ENCODE data around the gene RBMS1.
"Not testable (repeated sequence)": the region's sequence is repeated elsewhere in the genome, so short reads cannot be mapped to it uniquely, and the experiment has no call there.

The RBMS1 gene

GRCh38 chr2:160430001-160430344 lies 63.6 kb downstream of the RBMS1 start:
- DNase-seq = no peak

GRCh38 chr2:160429248-160430000 lies 64.2 kb downstream of the RBMS1 start:
- no peak for DNase-seq

- no peak for DNase-seq
Observed at GRCh38 chr2:160428405-160428763, 65.2 kb downstream of the RBMS1 start.

GRCh38 chr2:160427629-160428404 lies 65.8 kb downstream of the RBMS1 start:
- DNase-seq = peak; percentile 33

GRCh38 chr2:160426604-160427003 lies 67.0 kb downstream of the RBMS1 start:
- DNase-seq = no peak

GRCh38 chr2:160425434-160426151 lies 68.0 kb downstream of the RBMS1 start:
- DNase-seq = no peak

GRCh38 chr2:160423126-160423525 lies 70.5 kb downstream of the RBMS1 start:
- no peak for DNase-seq

- not testable (repeated sequence) for DNase-seq
Observed at GRCh38 chr2:160421646-160422501, 71.7 kb downstream of the RBMS1 start.

GRCh38 chr2:160420711-160421110 lies 72.9 kb downstream of the RBMS1 start:
- no peak for DNase-seq

GRCh38 chr2:160419776-160420505 lies 73.7 kb downstream of the RBMS1 start:
- DNase-seq = no peak

- DNase-seq = no peak
Observed at GRCh38 chr2:160418853-160419252, 74.8 kb downstream of the RBMS1 start.

- DNase-seq = no peak
Observed at GRCh38 chr2:160418398-160418765, 75.2 kb downstream of the RBMS1 start.

GRCh38 chr2:160417745-160418397 lies 75.7 kb downstream of the RBMS1 start:
- DNase-seq = no peak

GRCh38 chr2:160415991-160416390 lies 77.6 kb downstream of the RBMS1 start:
- no peak for DNase-seq

- no peak for DNase-seq
Observed at GRCh38 chr2:160411955-160412354, 81.7 kb downstream of the RBMS1 start.

GRCh38 chr2:160411167-160411566 lies 82.4 kb downstream of the RBMS1 start:
- peak; percentile 17 for DNase-seq

- DNase-seq = no peak
Observed at GRCh38 chr2:160409480-160409879, 84.1 kb downstream of the RBMS1 start.

- no peak for DNase-seq
Observed at GRCh38 chr2:160408959-160409291, 84.7 kb downstream of the RBMS1 start.

- DNase-seq = no peak
Observed at GRCh38 chr2:160408173-160408958, 85.2 kb downstream of the RBMS1 start.

- DNase-seq = peak; percentile 73
Observed at GRCh38 chr2:160407393-160408172, 86.0 kb downstream of the RBMS1 start.

All from CD4-positive, alpha-beta T cell treated with Interferon gamma for 1 hour (primary cell).